ENCODE data around the gene TMTC2. TPM values are rescaled to one million over a fixed set of nuclear protein-coding genes. Genes with fewer than 3 reads are reported as not detected.

Gene TMTC2
- total RNA-seq, 1 donor from 2014 or later = 99.3 TPM

- no peak for DNase-seq
- peaks cover 5% of the 10 kb centered on the region for H3K9me3 Mint-ChIP-seq (ENCODE audit: unreplicated experiment)
- no peak overlapping the region for H3K4me3 Mint-ChIP-seq (ENCODE audit: unreplicated experiment)
- H3K36me3 Mint-ChIP-seq (ENCODE audit: unreplicated experiment) = no peaks in the 10 kb centered on the region
- H3K27me3 Mint-ChIP-seq (ENCODE audit: unreplicated experiment) = peaks cover 1% of the 10 kb centered on the region
- H3K4me1 Mint-ChIP-seq (ENCODE audit: low read depth, unreplicated experiment) = no peaks in the 10 kb centered on the region
- no peak for TF ChIP-seq CTCF (IDR thresholded peaks at IDR 0.05; ENCODE audit: partially characterized antibody, unreplicated experiment)
- no peak overlapping the region for H3K27ac Mint-ChIP-seq (ENCODE audit: unreplicated experiment)
Measured at GRCh38 chr12:83145325-83145840, 458.7 kb downstream of the TMTC2 start.

- Mint-ChIP-seq H3K4me3 (ENCODE audit: unreplicated experiment) (no peak overlapping the region), H3K4me1 (ENCODE audit: low read depth, unreplicated experiment) (peaks cover 10% of the 10 kb centered on the region), H3K36me3 (ENCODE audit: unreplicated experiment) (no peaks in the 10 kb centered on the region), H3K27me3 (ENCODE audit: unreplicated experiment) (peaks cover 6% of the 10 kb centered on the region), H3K9me3 (ENCODE audit: unreplicated experiment) (peaks cover 2% of the 10 kb centered on the region), H3K27ac (ENCODE audit: unreplicated experiment) (no peak overlapping the region)
- TF ChIP-seq CTCF (IDR thresholded peaks at IDR 0.05; ENCODE audit: partially characterized antibody, unreplicated experiment) = no peak
- no peak for DNase-seq
Measured at GRCh38 chr12:83147341-83147740, 460.6 kb downstream of the TMTC2 start.

GRCh38 chr12:83149987-83150386 is 463.3 kb downstream of the TMTC2 start:
- peaks cover 6% of the 10 kb centered on the region for H3K27me3 Mint-ChIP-seq (ENCODE audit: unreplicated experiment)
- no peak for TF ChIP-seq CTCF (IDR thresholded peaks at IDR 0.05; ENCODE audit: partially characterized antibody, unreplicated experiment)
- H3K36me3 Mint-ChIP-seq (ENCODE audit: unreplicated experiment) = no peaks in the 10 kb centered on the region
- H3K4me3 Mint-ChIP-seq (ENCODE audit: unreplicated experiment) = no peak overlapping the region
- DNase-seq = no peak
- H3K4me1 Mint-ChIP-seq (ENCODE audit: low read depth, unreplicated experiment) = peaks cover 10% of the 10 kb centered on the region
- H3K27ac Mint-ChIP-seq (ENCODE audit: unreplicated experiment) = no peak overlapping the region
- no peaks in the 10 kb centered on the region for H3K9me3 Mint-ChIP-seq (ENCODE audit: unreplicated experiment)

- Mint-ChIP-seq H3K27me3 (ENCODE audit: unreplicated experiment) (peaks cover 6% of the 10 kb centered on the region), H3K4me1 (ENCODE audit: low read depth, unreplicated experiment) (peaks cover 10% of the 10 kb centered on the region), H3K27ac (ENCODE audit: unreplicated experiment) (no peak overlapping the region), H3K4me3 (ENCODE audit: unreplicated experiment) (no peak overlapping the region), H3K36me3 (ENCODE audit: unreplicated experiment) (no peaks in the 10 kb centered on the region), H3K9me3 (ENCODE audit: unreplicated experiment) (no peaks in the 10 kb centered on the region)
- no peak for DNase-seq
- TF ChIP-seq CTCF (IDR thresholded peaks at IDR 0.05; ENCODE audit: partially characterized antibody, unreplicated experiment) = no peak
Measured at GRCh38 chr12:83150465-83151189, 463.9 kb downstream of the TMTC2 start.

- Mint-ChIP-seq H3K4me1 (ENCODE audit: low read depth, unreplicated experiment) (peaks cover 10% of the 10 kb centered on the region), H3K36me3 (ENCODE audit: unreplicated experiment) (no peaks in the 10 kb centered on the region), H3K4me3 (ENCODE audit: unreplicated experiment) (no peak overlapping the region), H3K27ac (ENCODE audit: unreplicated experiment) (no peak overlapping the region), H3K27me3 (ENCODE audit: unreplicated experiment) (peaks cover 6% of the 10 kb centered on the region), H3K9me3 (ENCODE audit: unreplicated experiment) (no peaks in the 10 kb centered on the region)
- DNase-seq = no peak
- TF ChIP-seq CTCF (IDR thresholded peaks at IDR 0.05; ENCODE audit: partially characterized antibody, unreplicated experiment) = no peak
Measured at GRCh38 chr12:83153177-83153576, 466.5 kb downstream of the TMTC2 start.

All from glutamatergic neuron (in vitro differentiated cells).